IMR-90 (cell line): ENCODE data around the gene OR6K6. TPM values are rescaled to one million over a fixed set of nuclear protein-coding genes. Genes with fewer than 3 reads are reported as not detected.

Experiments used
- ATAC-seq: fragments of 200-7000 bp; cut with Tn5 transposase; 2 replicates; pipeline ENCODE4 v1.9.1; 2020; ENCODE audit warnings: low read depth, mild to moderate bottlenecking, moderate library complexity
- BruUV-seq: library from RNA; stranded (reverse); fragments of 400-500 nt; replicated peaks from 2 replicates; lab custom pipeline; 2021; lab: Mats Ljungman, UMichigan
- CTCF ChIA-PET: fragments of 300-600 bp; formaldehyde crosslinking; extraction: SDS; loops from one replicate; lab custom pipeline; 2021; ENCODE audit warnings: antibody characterized with exemption; lab: Yijun Ruan, JAX
- POLR2A ChIA-PET: fragments of 300-600 bp; sonication (Branson Sonifier 250); formaldehyde crosslinking; loops from one replicate; lab custom pipeline; 2022; ENCODE audit warnings: antibody characterized with exemption; ENCODE audit not compliant: unreplicated experiment; lab: Charles Lee
- DNase-seq: peaks from one replicate; pipeline ENCODE4 v3.0.0; 2013
- H2AFZ ChIP-seq: replicated peaks from 2 replicates; pipeline ENCODE3; 2013; ENCODE audit warnings: low read length, mild to moderate bottlenecking; ENCODE audit not compliant: poor library complexity
- H2AK5ac ChIP-seq: 2 replicates; pipeline ENCODE4 v1.6.1; 2013; ENCODE audit warnings: low read depth, low read length, inconsistent platforms
- H2AK9ac ChIP-seq: replicated peaks from 2 replicates; pipeline ENCODE3; 2013; ENCODE audit warnings: mild to moderate bottlenecking, low read depth, low read length, moderate library complexity; ENCODE audit not compliant: poor library complexity
- H2BK120ac ChIP-seq: 2 replicates; pipeline ENCODE4 v1.6.1; 2013; ENCODE audit warnings: low read depth, low read length, inconsistent platforms
- H2BK15ac ChIP-seq: 3 replicates; pipeline ENCODE4 v1.6.1; 2013; ENCODE audit warnings: low read depth, low read length, inconsistent platforms
- H2BK20ac ChIP-seq: 2 replicates; pipeline ENCODE4 v1.6.1; 2013; ENCODE audit warnings: low read depth, mild to moderate bottlenecking, inconsistent platforms, low read length, moderate library complexity
- H2BK5ac ChIP-seq: 2 replicates; pipeline ENCODE4 v1.6.1; 2013; ENCODE audit warnings: mild to moderate bottlenecking, low read depth, low read length, inconsistent platforms; ENCODE audit not compliant: poor library complexity, severe bottlenecking
- H3K14ac ChIP-seq: replicated peaks from 2 replicates; pipeline ENCODE4 v1.6.1; 2013; ENCODE audit warnings: low read depth, low read length, inconsistent platforms
- H3K18ac ChIP-seq: 2 replicates; pipeline ENCODE4 v1.6.1; 2013; ENCODE audit warnings: low read depth, low read length, control low read depth
- H3K23ac ChIP-seq: 2 replicates; pipeline ENCODE4 v1.6.1; 2013; ENCODE audit warnings: low read depth, low read length, inconsistent platforms
- H3K27ac ChIP-seq: 2 replicates; pipeline ENCODE4 v1.5.1; 2013; ENCODE audit warnings: mild to moderate bottlenecking, control low read depth, low read length; ENCODE audit not compliant: insufficient read depth
- H3K27me3 ChIP-seq: 2 replicates; pipeline ENCODE4 v1.6.1; 2013; ENCODE audit warnings: low read length; ENCODE audit not compliant: control insufficient read depth, insufficient read depth
- H3K36me3 ChIP-seq: 2 replicates; pipeline ENCODE4 v1.6.1; 2013; ENCODE audit warnings: low read length, mixed read lengths; ENCODE audit not compliant: control insufficient read depth, insufficient read depth
- H3K4ac ChIP-seq: 2 replicates; pipeline ENCODE4 v1.6.1; 2013; ENCODE audit warnings: low read depth, low read length, inconsistent platforms
- H3K4me1 ChIP-seq: 2 replicates; pipeline ENCODE4 v1.6.1; 2013; ENCODE audit warnings: low read length, mixed read lengths; ENCODE audit not compliant: control insufficient read depth, insufficient read depth
- H3K4me2 ChIP-seq: 2 replicates; pipeline ENCODE4 v1.6.1; 2013; ENCODE audit warnings: low read depth, mild to moderate bottlenecking, control low read depth, low read length, moderate library complexity
- H3K4me3 ChIP-seq: 2 replicates; pipeline ENCODE4 v1.5.1; 2013; ENCODE audit warnings: low read depth, mild to moderate bottlenecking, control low read depth, low read length, moderate library complexity; ENCODE audit not compliant: insufficient read depth
- H3K56ac ChIP-seq: 2 replicates; pipeline ENCODE4 v1.6.1; 2013; ENCODE audit warnings: low read length, inconsistent platforms; ENCODE audit not compliant: insufficient read depth; ENCODE audit errors: extremely low read depth
- H3K79me1 ChIP-seq, 2 experiments: 2 replicates each; pipeline ENCODE4 v1.6.1; 2013; ENCODE audit warnings: low read length in 2 of 2, inconsistent platforms in 1 of 2, low read depth in 1 of 2
- H3K9ac ChIP-seq: 2 replicates; pipeline ENCODE4 v1.6.1; 2013; ENCODE audit warnings: low read depth, low read length, control low read depth
- H3K9me1 ChIP-seq: 2 replicates; pipeline ENCODE4 v1.6.1; 2013; ENCODE audit warnings: low read length, inconsistent platforms; ENCODE audit not compliant: insufficient read depth
- H3K9me3 ChIP-seq: 2 replicates; pipeline ENCODE4 v1.6.1; 2013; ENCODE audit warnings: low read length; ENCODE audit not compliant: control insufficient read depth, insufficient read depth
- H4K20me1 ChIP-seq: 2 replicates; pipeline ENCODE4 v1.6.1; 2013; ENCODE audit warnings: low read length, inconsistent platforms; ENCODE audit not compliant: insufficient read depth
- H4K5ac ChIP-seq: 2 replicates; pipeline ENCODE4 v1.6.1; 2013; ENCODE audit warnings: mild to moderate bottlenecking, low read depth, low read length, control low read depth
- H4K8ac ChIP-seq, 2 experiments: 2 replicates each; pipeline ENCODE4 v1.6.1; 2013; ENCODE audit warnings: low read depth in 2 of 2, low read length in 2 of 2, control low read depth in 1 of 2, inconsistent platforms in 1 of 2
- H4K91ac ChIP-seq: 2 replicates; pipeline ENCODE4 v1.6.1; 2013; ENCODE audit warnings: low read depth, low read length, inconsistent platforms; ENCODE audit not compliant: insufficient read depth
- RAD21 ChIP-seq: IDR thresholded peaks from 2 replicates; pipeline ENCODE4 v1.6.1; 2012; ENCODE audit warnings: low read length, improper control_type of control experiment
- WGBS, 2 experiments: methylation state at CpG; one replicate each; pipeline versions ENCODE4 v1.1.5 to v1.1.7; 2013; ENCODE audit warnings: missing lambda C conversion rate in 2 of 2; ENCODE audit not compliant: insufficient read length in 1 of 2; ENCODE audit errors: extremely low coverage in 2 of 2; 5-methylcytosine and 5-hydroxymethylcytosine counted together
- dilution Hi-C: fragments of 300-500 bp; cut with HindIII; formaldehyde crosslinking; loops from one replicate; pipeline ENCODE4 v1.14.3; 2018; ENCODE audit warnings: low sequenced_read_pairs; ENCODE audit not compliant: unreplicated experiment
- in situ Hi-C: fragments of 300-500 bp; cut with MboI; formaldehyde crosslinking; loops from 3 replicates; pipeline ENCODE4 v1.14.3; 2019; ENCODE audit warnings: low sequenced_read_pairs, inconsistent platforms, mixed read lengths
- intact Hi-C: fragments of 100-400 bp; cut with micrococcal nuclease; formaldehyde crosslinking; loops from 2 replicates; pipeline ENCODE4 v1.10.0; 2022
- polyA plus RNA-seq, 3 experiments: library from polyadenylated mRNA; depleted of rRNA; stranded (reverse); fragments of >200 nt; gene quantifications; 2 replicates each; pipeline ENCODE4 v1.2.3, GENCODE V29; 2012; ENCODE audit warnings: low replicate concordance in 1 of 3
- total RNA-seq: library from RNA; depleted of rRNA; stranded (reverse); fragments of >200 nt; gene quantifications from 2 replicates; pipeline ENCODE4 v1.2.3, GENCODE V29; 2012
- TF ChIP-seq, protein P1 (sequence below): conservative IDR thresholded peaks from 2 replicates; pipeline ENCODE4 v1.5.1; 2012; ENCODE audit warnings: mild to moderate bottlenecking, low read depth, low read length, improper control_type of control experiment

The OR6K6 gene
- total and polyA plus RNA-seq, 2 of the 4 experiments (the other 2 are of a cell fraction), result not detected

GRCh38 chr1:158793604-158794003 lies 39.1 kb downstream of the OR6K6 start:
- Histone ChIP-seq H3K23ac (no peak overlapping the region), H3K9me3 (no peaks in the 10 kb centered on the region), H3K9ac (no peak overlapping the region), H2AK9ac (no peak overlapping the region), H3K36me3 (no peaks in the 10 kb centered on the region), H4K20me1 (no peaks in the 10 kb centered on the region), H2AFZ (no peak overlapping the region), H3K4me3 (no peak overlapping the region), H4K8ac (no peak overlapping the region), H3K4ac (no peak overlapping the region), H2BK20ac (no peak overlapping the region), H2AK5ac (no peak overlapping the region), H3K4me2 (no peak overlapping the region), H4K91ac (no peak overlapping the region), H2BK5ac (no peak overlapping the region), H3K9me1 (no peaks in the 10 kb centered on the region), H3K14ac (no peak overlapping the region), H3K79me1 (no peaks in the 10 kb centered on the region), H3K4me1 (no peaks in the 10 kb centered on the region), H3K18ac (no peak overlapping the region), H2BK120ac (no peak overlapping the region), H4K5ac (no peak overlapping the region), H2BK15ac (no peak overlapping the region), H3K27ac (no peak overlapping the region), H3K56ac (no peak overlapping the region), H3K27me3 (no peaks in the 10 kb centered on the region)
- in situ Hi-C loops (no loop called here), dilution Hi-C loops (no loop called here), intact Hi-C loops (loop anchor here (10.0 kb wide), 1 partner anchor 281 kb away; the partner anchor contains the start of gene AIM2)
- WGBS, 2 experiments, result no CpG with 5 or more reads among the region's 2 CpGs
- no TSS peak for BruUV-seq
- TF ChIP-seq RAD21, result no peak
- TF ChIP-seq, protein P1, sequence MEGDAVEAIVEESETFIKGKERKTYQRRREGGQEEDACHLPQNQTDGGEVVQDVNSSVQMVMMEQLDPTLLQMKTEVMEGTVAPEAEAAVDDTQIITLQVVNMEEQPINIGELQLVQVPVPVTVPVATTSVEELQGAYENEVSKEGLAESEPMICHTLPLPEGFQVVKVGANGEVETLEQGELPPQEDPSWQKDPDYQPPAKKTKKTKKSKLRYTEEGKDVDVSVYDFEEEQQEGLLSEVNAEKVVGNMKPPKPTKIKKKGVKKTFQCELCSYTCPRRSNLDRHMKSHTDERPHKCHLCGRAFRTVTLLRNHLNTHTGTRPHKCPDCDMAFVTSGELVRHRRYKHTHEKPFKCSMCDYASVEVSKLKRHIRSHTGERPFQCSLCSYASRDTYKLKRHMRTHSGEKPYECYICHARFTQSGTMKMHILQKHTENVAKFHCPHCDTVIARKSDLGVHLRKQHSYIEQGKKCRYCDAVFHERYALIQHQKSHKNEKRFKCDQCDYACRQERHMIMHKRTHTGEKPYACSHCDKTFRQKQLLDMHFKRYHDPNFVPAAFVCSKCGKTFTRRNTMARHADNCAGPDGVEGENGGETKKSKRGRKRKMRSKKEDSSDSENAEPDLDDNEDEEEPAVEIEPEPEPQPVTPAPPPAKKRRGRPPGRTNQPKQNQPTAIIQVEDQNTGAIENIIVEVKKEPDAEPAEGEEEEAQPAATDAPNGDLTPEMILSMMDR, result peak; percentile 22; the same call in 1 of the 2 replicates
- DNase-seq (no peak), ATAC-seq (no peak)
- ChIA-PET POLR2A (no interaction called here), CTCF (no interaction called here)
